GM21737 (cell line): ENCODE results near the gene PCDHGC5.

ENCODE experiments used
- ATAC-seq: cut with Tn5 transposase; IDR thresholded peaks from one replicate; pipeline ENCODE4 v1.9.1; 2021; ENCODE audit warnings: mild to moderate bottlenecking, moderate library complexity; ENCODE audit not compliant: unreplicated experiment

PCDHGC5 gene

GRCh38 chr5:141490271-141490670 lies 1.4 kb downstream of the PCDHGC5 start:
- ATAC-seq, result no peak

- no peak for ATAC-seq
These were observed 1.9 kb downstream of the PCDHGC5 start for GRCh38 chr5:141490771-141491170.

DNA sequence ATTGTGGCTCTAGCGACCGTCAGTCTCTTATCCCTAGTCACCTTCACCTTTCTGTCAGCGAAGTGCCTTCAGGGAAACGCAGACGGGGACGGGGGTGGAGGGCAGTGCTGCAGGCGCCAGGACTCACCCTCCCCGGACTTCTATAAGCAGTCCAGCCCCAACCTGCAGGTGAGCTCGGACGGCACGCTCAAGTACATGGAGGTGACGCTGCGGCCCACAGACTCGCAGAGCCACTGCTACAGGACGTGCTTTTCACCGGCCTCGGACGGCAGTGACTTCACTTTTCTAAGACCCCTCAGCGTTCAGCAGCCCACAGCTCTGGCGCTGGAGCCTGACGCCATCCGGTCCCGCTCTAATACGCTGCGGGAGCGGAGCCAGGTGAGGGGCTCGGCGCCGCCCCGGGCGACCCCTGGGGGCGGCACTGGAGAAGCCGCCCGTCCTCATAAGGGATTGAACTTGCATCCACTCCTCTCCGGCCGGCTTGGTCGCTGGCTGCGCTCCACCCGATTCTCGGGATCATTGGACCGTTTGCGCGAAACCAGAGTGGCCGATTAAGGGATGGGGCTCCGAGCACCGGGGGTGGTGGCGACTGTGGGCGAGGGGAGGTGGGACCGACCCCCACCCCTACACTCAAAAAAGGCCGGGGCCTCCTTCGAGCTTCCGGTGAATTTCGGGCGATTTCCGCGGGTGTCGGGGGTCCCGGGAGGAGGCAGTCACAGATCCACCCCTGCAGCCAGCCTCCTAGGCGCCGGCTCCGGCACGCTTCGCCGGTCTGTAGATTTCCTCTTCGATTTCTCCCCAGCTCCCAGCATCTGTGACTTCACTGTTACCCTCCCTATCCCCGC lies 2.7 kb downstream of the PCDHGC5 start:
- no peak for ATAC-seq

DNA sequence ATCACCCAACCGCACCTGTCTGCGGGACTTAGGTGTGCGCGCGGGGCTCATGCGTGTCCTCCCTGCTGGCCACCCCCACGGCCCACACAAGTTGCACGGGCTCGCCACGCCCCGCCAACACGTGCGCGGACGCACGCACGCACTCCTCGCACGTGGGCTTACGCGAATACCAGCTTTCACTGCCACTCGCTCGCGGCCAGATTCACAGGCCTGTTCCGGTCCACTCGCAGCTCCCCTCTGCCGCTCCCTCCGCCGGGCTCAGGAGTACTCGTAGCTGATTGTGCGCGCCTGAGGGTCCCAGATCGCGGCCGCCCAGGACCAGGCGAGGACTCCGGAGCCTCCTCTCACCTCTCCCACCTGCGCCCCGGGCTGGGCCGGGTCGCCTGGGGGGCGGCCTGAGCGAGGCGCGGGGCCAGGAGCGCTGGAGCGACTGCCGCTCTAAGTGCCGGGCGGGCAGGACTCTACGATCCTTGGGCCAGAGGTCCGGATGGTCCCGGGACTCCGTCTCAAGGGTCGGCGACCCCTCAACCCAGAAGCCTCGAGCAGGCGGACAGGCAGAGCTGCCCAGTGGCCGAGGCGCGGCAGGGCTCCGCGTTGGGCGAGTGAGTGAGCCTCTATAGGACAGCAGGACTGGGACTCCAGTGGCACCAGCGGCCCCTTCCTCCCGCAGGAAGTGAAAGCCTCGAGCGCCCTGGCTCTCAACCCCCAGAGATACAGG lies 3.4 kb downstream of the PCDHGC5 start:
- ATAC-seq, result no peak

- ATAC-seq, result no peak
These were observed 4.9 kb downstream of the PCDHGC5 start for GRCh38 chr5:141493500-141494422.

DNA sequence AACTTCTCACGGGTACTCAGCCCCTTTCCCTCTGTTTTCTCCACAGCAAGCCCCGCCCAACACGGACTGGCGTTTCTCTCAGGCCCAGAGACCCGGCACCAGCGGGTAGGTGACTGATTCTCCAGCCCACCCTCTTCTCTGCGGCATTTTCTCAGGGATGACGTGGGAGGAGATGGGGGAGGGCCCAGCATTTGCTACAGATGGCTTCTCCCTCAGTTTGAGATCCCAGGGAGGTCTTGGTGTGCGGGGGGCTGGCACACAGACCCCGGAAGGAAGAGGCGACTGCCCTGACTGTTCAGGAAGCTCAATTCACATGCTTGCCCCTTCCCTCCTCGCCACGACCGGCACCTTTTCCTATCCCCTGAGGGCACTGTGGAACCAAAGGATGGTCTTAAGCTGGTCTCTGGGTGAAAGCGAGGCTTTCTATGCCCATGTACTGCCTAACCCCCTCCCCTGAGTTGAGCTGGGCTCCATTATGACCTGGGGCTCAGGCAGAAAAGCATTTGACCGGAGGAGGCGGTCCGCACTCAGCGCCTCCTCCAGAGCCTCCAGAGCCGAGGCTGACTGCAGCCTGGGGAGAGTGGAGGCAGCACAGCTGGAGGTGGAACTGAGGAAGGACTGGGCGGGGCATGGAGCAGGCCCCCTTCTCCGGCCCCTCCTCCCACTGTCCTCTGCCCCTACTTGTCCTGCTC lies 6.0 kb downstream of the PCDHGC5 start:
- no peak for ATAC-seq

GRCh38 chr5:141495453-141495811 lies 6.6 kb downstream of the PCDHGC5 start:
- no peak for ATAC-seq

- ATAC-seq, result no peak
These were observed 7.2 kb downstream of the PCDHGC5 start for GRCh38 chr5:141496038-141496437.

GRCh38 chr5:141501761-141502160 lies 12.9 kb downstream of the PCDHGC5 start:
- ATAC-seq, result no peak

- ATAC-seq, result no peak
These were observed 14.8 kb downstream of the PCDHGC5 start for GRCh38 chr5:141503681-141504080.

DNA sequence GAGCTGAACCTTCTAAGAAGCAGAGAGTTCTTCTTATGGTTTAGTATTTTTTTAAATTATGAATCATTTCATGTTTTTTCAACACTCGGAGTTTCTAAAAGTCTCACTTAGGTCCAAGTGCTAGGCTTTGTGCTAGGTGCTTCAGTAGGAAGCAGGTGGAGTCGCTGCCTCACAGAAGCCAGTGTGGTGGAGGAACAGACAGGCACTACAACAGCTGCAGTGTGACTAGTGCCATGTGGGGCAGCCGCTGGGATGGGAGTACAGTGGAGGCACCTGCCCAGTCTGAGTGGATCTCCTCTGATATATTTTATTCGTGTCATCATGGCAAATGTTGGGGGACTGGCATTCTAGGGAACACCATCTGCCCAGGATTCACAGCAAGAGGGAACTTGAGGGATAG lies 15.3 kb downstream of the PCDHGC5 start:
- no peak for ATAC-seq

DNA sequence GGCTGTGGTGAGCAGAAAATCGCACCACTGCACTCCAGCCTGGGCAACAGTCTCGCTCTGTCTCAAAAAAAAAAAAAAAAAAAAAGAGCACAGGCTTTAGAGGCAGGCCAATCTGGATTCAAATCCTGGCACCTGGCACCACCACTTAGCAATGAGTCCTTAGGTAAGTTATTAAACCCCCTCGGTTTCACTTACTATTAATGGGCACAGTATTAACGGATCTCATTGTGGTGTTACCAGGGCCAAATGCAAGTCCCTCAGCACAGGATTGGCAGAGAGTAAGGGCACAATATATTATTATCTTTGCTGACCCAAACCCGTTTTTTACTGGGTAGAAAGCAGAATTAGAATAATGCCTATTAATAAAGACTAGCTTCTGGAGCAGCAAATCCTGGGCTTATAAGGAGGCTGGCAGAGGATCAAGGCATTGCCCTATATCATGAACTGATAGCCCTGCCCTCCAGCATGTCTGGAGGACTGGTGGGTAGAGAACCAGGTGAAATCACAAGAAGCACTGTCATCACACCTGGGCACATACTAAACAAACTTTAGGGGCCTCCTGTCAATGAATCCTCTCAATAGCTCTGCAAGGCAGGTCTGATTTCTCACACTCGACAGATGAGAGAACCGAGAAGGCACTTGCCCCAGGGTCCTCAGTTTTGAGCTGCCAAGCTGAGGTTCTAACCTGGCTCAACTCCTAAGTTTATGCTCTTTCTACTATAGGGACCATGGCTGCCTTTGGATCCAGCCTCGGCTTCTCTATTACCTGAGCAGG lies 17.7 kb downstream of the PCDHGC5 start:
- ATAC-seq, result no peak

DNA sequence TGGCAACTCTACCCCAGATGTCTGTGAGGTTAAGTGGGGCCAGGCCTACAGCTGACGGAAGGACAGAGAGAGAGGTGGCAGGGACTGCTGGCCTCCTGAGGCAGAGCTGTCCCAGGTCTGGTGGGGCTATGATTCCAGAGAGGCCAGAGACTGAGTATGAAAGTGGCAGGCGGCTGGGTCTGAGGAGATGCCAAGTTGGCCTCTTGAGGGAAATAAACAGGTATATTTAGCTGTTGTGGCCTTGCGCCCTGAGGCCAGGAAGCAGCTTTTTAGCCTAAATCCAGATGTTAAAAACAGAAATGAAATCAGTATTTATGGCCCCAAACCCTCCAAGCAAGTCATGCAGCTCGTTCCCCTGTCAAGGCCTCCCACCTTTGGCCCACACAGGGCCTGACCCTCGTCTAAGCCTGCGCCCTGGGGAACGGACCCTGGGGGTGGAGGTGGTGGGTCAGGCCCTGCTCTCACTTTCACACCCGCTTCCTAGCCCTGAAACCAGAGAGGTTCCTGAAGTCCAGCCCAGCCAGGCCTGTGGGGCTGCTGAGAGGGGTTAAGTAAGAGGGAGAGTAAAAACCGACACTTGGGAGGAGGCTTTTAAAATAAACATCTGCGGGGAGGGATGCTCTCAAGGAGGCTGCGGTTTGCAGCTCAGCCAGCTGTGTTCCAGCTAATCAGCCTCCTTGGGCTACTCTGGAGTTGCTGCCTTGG lies 18.7 kb downstream of the PCDHGC5 start:
- peak; percentile 38 for ATAC-seq

- ATAC-seq, result no peak
These were observed 19.5 kb downstream of the PCDHGC5 start for GRCh38 chr5:141508440-141508797.

- ATAC-seq, result no peak
These were observed 20.1 kb downstream of the PCDHGC5 start for GRCh38 chr5:141508798-141509611.

DNA sequence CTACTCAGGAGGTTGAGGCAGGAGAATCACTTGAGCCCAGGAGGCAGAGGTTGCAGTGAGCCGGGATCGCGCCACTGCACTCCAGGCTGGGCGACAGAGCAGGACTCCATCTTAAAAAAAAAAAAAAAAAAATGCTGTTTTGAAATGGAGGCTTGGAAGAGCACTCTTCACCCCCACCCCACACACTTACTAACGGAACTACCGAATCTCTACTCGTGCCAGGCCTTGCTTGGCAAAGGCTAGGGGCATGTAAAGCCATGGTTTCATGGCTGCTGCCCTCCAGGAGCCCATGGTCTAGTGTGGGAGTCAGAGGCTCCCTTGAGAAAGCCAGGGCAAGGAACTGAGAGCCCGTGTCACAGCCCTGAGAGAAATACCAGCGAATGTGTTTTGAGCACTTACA lies 21.3 kb downstream of the PCDHGC5 start:
- ATAC-seq, result no peak

- ATAC-seq, result no peak
These were observed 22.1 kb downstream of the PCDHGC5 start for GRCh38 chr5:141510850-141511601.

- ATAC-seq, result no peak
These were observed 23.0 kb downstream of the PCDHGC5 start for GRCh38 chr5:141511771-141512325.
